ENCODE measurements around the gene TP73.

- TF ChIP-seq CTCF (IDR thresholded peaks at IDR 0.05 in 2 of 3, conservative IDR thresholded peaks at IDR 0.05 in 1 of 3; ENCODE audit: borderline replicate concordance in 1 of 3, insufficient read depth in 1 of 3, low read depth in 2 of 3, low read length in 2 of 3) (no peak), POLR2A (IDR thresholded peaks at IDR 0.05; ENCODE audit: borderline replicate concordance, extremely low read depth, insufficient read depth, insufficient read length) (no peak), TCF7L2 (IDR thresholded peaks at IDR 0.05; ENCODE audit: borderline replicate concordance, extremely low read depth, insufficient read depth, insufficient read length) (no peak), SIN3A (IDR thresholded peaks at IDR 0.05; ENCODE audit: low read depth) (no peak), REST (IDR thresholded peaks at IDR 0.05; ENCODE audit: low read depth) (no peak), JUND (IDR thresholded peaks at IDR 0.05) (no peak), ATF3 (IDR thresholded peaks at IDR 0.05) (no peak), POLR2AphosphoS5 (IDR thresholded peaks at IDR 0.05; ENCODE audit: low read depth, low read length) (no peak), RAD21 (IDR thresholded peaks at IDR 0.05; ENCODE audit: low read depth) (no peak), EZH2 (IDR thresholded peaks at IDR 0.05) (no peak), EZH2phosphoT487 (IDR thresholded peaks at IDR 0.05; ENCODE audit: borderline replicate concordance) (no peak), ZFX (IDR thresholded peaks at IDR 0.05) (no peak)
Observed at GRCh38 chr1:3753656-3754454, 101.5 kb downstream of the TP73 start.
